ENCODE data around the gene C12orf75.

C12orf75 gene

GRCh38 chr12:105359856-105360255, 29.4 kb downstream of the C12orf75 start:
- TF ChIP-seq POLR2AphosphoS5 (IDR thresholded peaks at IDR 0.05; ENCODE audit: low read depth, low read length) (no peak), FOXP2 (optimal IDR thresholded peaks at IDR 0.05; ENCODE audit: borderline replicate concordance, extremely low read depth, extremely low read length, insufficient read depth) (no peak), SIN3A (IDR thresholded peaks at IDR 0.05; ENCODE audit: borderline replicate concordance, insufficient read depth, low read length) (no peak), TAF1 (IDR thresholded peaks at IDR 0.05; ENCODE audit: borderline replicate concordance, insufficient read depth, low read length) (no peak)
- TF ChIP-seq, protein P1, sequence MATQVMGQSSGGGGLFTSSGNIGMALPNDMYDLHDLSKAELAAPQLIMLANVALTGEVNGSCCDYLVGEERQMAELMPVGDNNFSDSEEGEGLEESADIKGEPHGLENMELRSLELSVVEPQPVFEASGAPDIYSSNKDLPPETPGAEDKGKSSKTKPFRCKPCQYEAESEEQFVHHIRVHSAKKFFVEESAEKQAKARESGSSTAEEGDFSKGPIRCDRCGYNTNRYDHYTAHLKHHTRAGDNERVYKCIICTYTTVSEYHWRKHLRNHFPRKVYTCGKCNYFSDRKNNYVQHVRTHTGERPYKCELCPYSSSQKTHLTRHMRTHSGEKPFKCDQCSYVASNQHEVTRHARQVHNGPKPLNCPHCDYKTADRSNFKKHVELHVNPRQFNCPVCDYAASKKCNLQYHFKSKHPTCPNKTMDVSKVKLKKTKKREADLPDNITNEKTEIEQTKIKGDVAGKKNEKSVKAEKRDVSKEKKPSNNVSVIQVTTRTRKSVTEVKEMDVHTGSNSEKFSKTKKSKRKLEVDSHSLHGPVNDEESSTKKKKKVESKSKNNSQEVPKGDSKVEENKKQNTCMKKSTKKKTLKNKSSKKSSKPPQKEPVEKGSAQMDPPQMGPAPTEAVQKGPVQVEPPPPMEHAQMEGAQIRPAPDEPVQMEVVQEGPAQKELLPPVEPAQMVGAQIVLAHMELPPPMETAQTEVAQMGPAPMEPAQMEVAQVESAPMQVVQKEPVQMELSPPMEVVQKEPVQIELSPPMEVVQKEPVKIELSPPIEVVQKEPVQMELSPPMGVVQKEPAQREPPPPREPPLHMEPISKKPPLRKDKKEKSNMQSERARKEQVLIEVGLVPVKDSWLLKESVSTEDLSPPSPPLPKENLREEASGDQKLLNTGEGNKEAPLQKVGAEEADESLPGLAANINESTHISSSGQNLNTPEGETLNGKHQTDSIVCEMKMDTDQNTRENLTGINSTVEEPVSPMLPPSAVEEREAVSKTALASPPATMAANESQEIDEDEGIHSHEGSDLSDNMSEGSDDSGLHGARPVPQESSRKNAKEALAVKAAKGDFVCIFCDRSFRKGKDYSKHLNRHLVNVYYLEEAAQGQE (IDR thresholded peaks at IDR 0.05; ENCODE audit: insufficient read depth in 1 of 2, low read depth in 2 of 2, low read length in 2 of 2) = no peak

DNA sequence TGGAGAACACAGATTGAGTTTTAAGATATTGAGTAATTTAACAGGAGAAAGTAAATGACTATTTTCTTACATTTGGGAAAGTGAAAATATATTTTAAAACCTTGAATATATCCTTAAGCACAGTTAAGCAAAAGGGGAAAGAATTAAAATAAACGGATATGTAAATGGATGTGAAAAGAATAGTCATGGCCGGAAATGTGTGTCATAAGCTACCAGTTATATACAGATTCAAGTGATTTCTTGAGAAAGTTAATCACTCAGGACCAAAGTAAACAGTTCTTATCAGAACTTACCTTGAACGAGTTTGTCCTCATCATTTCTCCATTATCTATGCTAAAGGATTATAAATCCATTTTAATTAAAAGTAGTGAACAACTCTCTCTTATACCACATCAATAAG, 33.4 kb downstream of the C12orf75 start:
- TF ChIP-seq SIN3A (IDR thresholded peaks at IDR 0.05; ENCODE audit: borderline replicate concordance, insufficient read depth, low read length) (no peak), FOXP2 (optimal IDR thresholded peaks at IDR 0.05; ENCODE audit: borderline replicate concordance, extremely low read depth, extremely low read length, insufficient read depth) (no peak), POLR2AphosphoS5 (IDR thresholded peaks at IDR 0.05; ENCODE audit: low read depth, low read length) (no peak), TAF1 (IDR thresholded peaks at IDR 0.05; ENCODE audit: borderline replicate concordance, insufficient read depth, low read length) (no peak)
- TF ChIP-seq, protein P1 (IDR thresholded peaks at IDR 0.05; ENCODE audit: insufficient read depth in 1 of 2, low read depth in 2 of 2, low read length in 2 of 2) = no peak

- TF ChIP-seq, protein P1 (IDR thresholded peaks at IDR 0.05; ENCODE audit: insufficient read depth in 1 of 2, low read depth in 2 of 2, low read length in 2 of 2) = no peak
- no peak for TF ChIP-seq TAF1 (IDR thresholded peaks at IDR 0.05; ENCODE audit: borderline replicate concordance, insufficient read depth, low read length)
- no peak for TF ChIP-seq POLR2AphosphoS5 (IDR thresholded peaks at IDR 0.05; ENCODE audit: low read depth, low read length)
- no peak for TF ChIP-seq FOXP2 (optimal IDR thresholded peaks at IDR 0.05; ENCODE audit: borderline replicate concordance, extremely low read depth, extremely low read length, insufficient read depth)
- TF ChIP-seq SIN3A (IDR thresholded peaks at IDR 0.05; ENCODE audit: borderline replicate concordance, insufficient read depth, low read length) = no peak
These were observed 34.7 kb downstream of the C12orf75 start for GRCh38 chr12:105365231-105365630.

- TF ChIP-seq POLR2AphosphoS5 (IDR thresholded peaks at IDR 0.05; ENCODE audit: low read depth, low read length) (no peak), TAF1 (IDR thresholded peaks at IDR 0.05; ENCODE audit: borderline replicate concordance, insufficient read depth, low read length) (no peak), SIN3A (IDR thresholded peaks at IDR 0.05; ENCODE audit: borderline replicate concordance, insufficient read depth, low read length) (no peak), FOXP2 (optimal IDR thresholded peaks at IDR 0.05; ENCODE audit: borderline replicate concordance, extremely low read depth, extremely low read length, insufficient read depth) (no peak)
- TF ChIP-seq, protein P1 (IDR thresholded peaks at IDR 0.05; ENCODE audit: insufficient read depth in 1 of 2, low read depth in 2 of 2, low read length in 2 of 2) = no peak
These were observed 37.7 kb downstream of the C12orf75 start for GRCh38 chr12:105368047-105368646.

All from PFSK-1 (cell line).